ENCODE results near the gene CLDN24.

The CLDN24 gene

GRCh38 chr4:183320211-183321059, 1.8 kb downstream of the CLDN24 start, which contains the start of gene CLDN22:
TSS of gene CLDN22 (minus strand) at chr4:183320276. CDS start at chr4:183320218, 58 bp downstream.
- no peak for DNase-seq

- no peak for DNase-seq
These were observed 3.6 kb downstream of the CLDN24 start for GRCh38 chr4:183318656-183319055.

- no peak for DNase-seq
These were observed 7.4 kb downstream of the CLDN24 start for GRCh38 chr4:183314806-183315205.

- DNase-seq: no peak
These were observed 7.9 kb downstream of the CLDN24 start for GRCh38 chr4:183314336-183314735.

GRCh38 chr4:183312841-183313240, 9.4 kb downstream of the CLDN24 start:
- DNase-seq: no peak

GRCh38 chr4:183306811-183307210, 15.4 kb downstream of the CLDN24 start:
- no peak for DNase-seq

GRCh38 chr4:183304538-183304937, 17.7 kb downstream of the CLDN24 start:
- DNase-seq: no peak

- no peak for DNase-seq
These were observed 18.2 kb downstream of the CLDN24 start for GRCh38 chr4:183304067-183304466.

- DNase-seq: no peak
These were observed 18.9 kb downstream of the CLDN24 start for GRCh38 chr4:183303301-183303700.

GRCh38 chr4:183300655-183301054, 21.6 kb downstream of the CLDN24 start:
- DNase-seq: no peak

GRCh38 chr4:183300070-183300469, 22.2 kb downstream of the CLDN24 start:
- DNase-seq: no peak

- no peak for DNase-seq
These were observed 22.8 kb downstream of the CLDN24 start for GRCh38 chr4:183299464-183299863.

- DNase-seq: no peak
These were observed 24.6 kb downstream of the CLDN24 start for GRCh38 chr4:183297675-183298074.

- DNase-seq: no peak
These were observed 26.5 kb downstream of the CLDN24 start for GRCh38 chr4:183295711-183296110.

- DNase-seq: no peak
These were observed 31.2 kb downstream of the CLDN24 start for GRCh38 chr4:183291070-183291469.

GRCh38 chr4:183289688-183290087, 32.5 kb downstream of the CLDN24 start:
- DNase-seq: no peak

- no peak for DNase-seq
These were observed 33.3 kb downstream of the CLDN24 start for GRCh38 chr4:183288955-183289354.

- no peak for DNase-seq
These were observed 34.5 kb downstream of the CLDN24 start for GRCh38 chr4:183287677-183288076.

GRCh38 chr4:183287309-183287659, 34.9 kb downstream of the CLDN24 start:
- no peak for DNase-seq

GRCh38 chr4:183286590-183287308, 35.5 kb downstream of the CLDN24 start:
- DNase-seq: no peak

GRCh38 chr4:183285886-183286285, 36.3 kb downstream of the CLDN24 start:
- DNase-seq: no peak

GRCh38 chr4:183284965-183285364, 37.3 kb downstream of the CLDN24 start:
- DNase-seq: no peak

- DNase-seq: no peak
These were observed 37.9 kb downstream of the CLDN24 start for GRCh38 chr4:183284258-183284785.

GRCh38 chr4:183276106-183276505, 46.1 kb downstream of the CLDN24 start:
- no peak for DNase-seq
